Uterus (tissue), 4 donors: Measurements from ENCODE around the gene MT1A. TPM values are rescaled to one million over a fixed set of nuclear protein-coding genes. Genes with fewer than 3 reads are reported as not detected.
A peak's percentile ranks its signal among the peaks of the same experiment; 100 is the strongest.

ENCODE experiments used
- DNase-seq, 2 donors: peaks; one replicate each; pipeline ENCODE4 v3.0.0-alpha.2; 2019 to 2020
- H3K27ac ChIP-seq, 2 donors: fragments of 200-600 bp; sonication (generic); 1 replicate in 1 of 2; 2 replicates in 1 of 2; pipeline ENCODE4 v1.5.1; 2016 to 2018
- H3K27me3 ChIP-seq, 2 donors: fragments of 200-600 bp; sonication (generic); one replicate each; pipeline ENCODE4 v1.5.1; 2018 to 2019; ENCODE audit warnings: control low read depth in 1 of 2
- H3K36me3 ChIP-seq, 2 donors: fragments of 200-600 bp; sonication (generic); one replicate each; pipeline ENCODE4 v1.5.1; 2019; ENCODE audit warnings: control low read depth in 1 of 2
- H3K4me1 ChIP-seq, 2 donors: fragments of 200-600 bp; sonication (generic); one replicate each; pipeline ENCODE4 v1.5.1; 2018 to 2019; ENCODE audit warnings: control low read depth in 1 of 2
- H3K4me3 ChIP-seq, 2 donors: fragments of 200-600 bp; sonication (generic); 1 replicate in 1 of 2; 2 replicates in 1 of 2; pipeline ENCODE4 v1.5.1; 2018 to 2019; ENCODE audit warnings: mild to moderate bottlenecking in 1 of 2
- H3K9me3 ChIP-seq, 2 donors: fragments of 200-600 bp; sonication (generic); one replicate each; pipeline ENCODE4 v1.5.1; 2019; ENCODE audit warnings: control low read depth in 1 of 2
- CTCF ChIP-seq, 4 experiments: fragments of 200-600 bp in 2 of 4; fragments of 450-650 bp in 2 of 4; sonication (generic) in 2 of 4; IDR thresholded peaks; one replicate each; pipeline ENCODE4 v1.5.1; 2016 to 2019; ENCODE audit warnings: antibody characterized with exemption in 4 of 4, mild to moderate bottlenecking in 2 of 4, moderate library complexity in 1 of 4
- POLR2A ChIP-seq, 2 donors: fragments of 450-650 bp; IDR thresholded peaks; one replicate each; pipeline ENCODE4 v1.6.1; 2016; ENCODE audit warnings: antibody characterized with exemption in 2 of 2, mild to moderate bottlenecking in 1 of 2, moderate library complexity in 1 of 2
- intact Hi-C: fragments of 100-400 bp; cut with DNase I; formaldehyde crosslinking; loops from one replicate; pipeline ENCODE4 v1.15.1; 2023; ENCODE audit warnings: low total_unique reads
- total RNA-seq, 4 donors: library from RNA; depleted of rRNA in 3 of 4; stranded (reverse); fragments of >200 nt in 3 of 4; gene quantifications; one replicate each; pipeline versions ENCODE4 v1.1.0 to v1.2.4, GENCODE V29; 2014 to 2023
- donor health status: DM: yes; HTN: yes; CAD: no.

MT1A gene
- total RNA-seq, 4 donors from 2014 or later = 13.8 TPM; not detected in 3

- Histone ChIP-seq H3K4me3 (no peak overlapping the region), H3K27ac (no peak overlapping the region), H3K36me3 (no peaks in the 10 kb centered on the region), H3K4me1 (no peaks in the 10 kb centered on the region), H3K27me3 (peaks cover 0 to 6% of the 10 kb centered on the region in 2 donors), H3K9me3 (no peaks in the 10 kb centered on the region)
- no peak for TF ChIP-seq POLR2A (IDR thresholded peaks at IDR 0.05)
- TF ChIP-seq CTCF (IDR thresholded peaks at IDR 0.05) = no peak
- intact Hi-C loops = no loop called here
- DNase-seq = no peak
These were observed 2.7 kb downstream of the MT1A start for GRCh38 chr16:56641166-56641565.

GRCh38 chr16:56643080-56643778 is 4.8 kb downstream of the MT1A start:
- intact Hi-C loops = no loop called here
- no peaks in the 10 kb centered on the region for H3K36me3 ChIP-seq
- TF ChIP-seq POLR2A (IDR thresholded peaks at IDR 0.05) (no peak), CTCF (IDR thresholded peaks at IDR 0.05) (peak; percentile 23 to 40 (median 33))
- peak; percentile 36 to 58 for DNase-seq
- peak overlapping the region; percentile 22 to 26 for H3K4me3 ChIP-seq
- no peaks in the 10 kb centered on the region for H3K9me3 ChIP-seq
- peaks cover 3% of the 10 kb centered on the region in 2 donors for H3K27me3 ChIP-seq
- no peak overlapping the region for H3K27ac ChIP-seq
- no peaks in the 10 kb centered on the region for H3K4me1 ChIP-seq

- H3K27ac ChIP-seq = no peak overlapping the region
- DNase-seq = no peak
- H3K4me1 ChIP-seq = no peaks in the 10 kb centered on the region
- TF ChIP-seq CTCF (IDR thresholded peaks at IDR 0.05) (no peak), POLR2A (IDR thresholded peaks at IDR 0.05) (no peak)
- peak overlapping the region in 1 of 2 donors; percentile 26 for H3K4me3 ChIP-seq
- no peaks in the 10 kb centered on the region for H3K9me3 ChIP-seq
- no peaks in the 10 kb centered on the region for H3K36me3 ChIP-seq
- intact Hi-C loops = no loop called here
- H3K27me3 ChIP-seq = peaks cover 1 to 3% of the 10 kb centered on the region in 2 donors
These were observed 5.4 kb downstream of the MT1A start for GRCh38 chr16:56643833-56644232.

GRCh38 chr16:56645311-56645710 is 6.8 kb downstream of the MT1A start:
- no peak for TF ChIP-seq POLR2A (IDR thresholded peaks at IDR 0.05)
- TF ChIP-seq CTCF (IDR thresholded peaks at IDR 0.05) = no peak
- Histone ChIP-seq H3K36me3 (no peaks in the 10 kb centered on the region), H3K27ac (no peak overlapping the region), H3K27me3 (peaks cover 0 to 3% of the 10 kb centered on the region in 2 donors), H3K4me3 (no peak overlapping the region), H3K9me3 (no peaks in the 10 kb centered on the region), H3K4me1 (no peaks in the 10 kb centered on the region)
- DNase-seq = no peak
- intact Hi-C loops = no loop called here

- Histone ChIP-seq H3K36me3 (no peaks in the 10 kb centered on the region), H3K27me3 (peaks cover 0 to 3% of the 10 kb centered on the region in 2 donors), H3K4me1 (no peaks in the 10 kb centered on the region), H3K9me3 (no peaks in the 10 kb centered on the region), H3K27ac (no peak overlapping the region), H3K4me3 (no peak overlapping the region)
- no peak for DNase-seq
- TF ChIP-seq POLR2A (IDR thresholded peaks at IDR 0.05) (no peak), CTCF (IDR thresholded peaks at IDR 0.05) (no peak)
- intact Hi-C loops = no loop called here
These were observed 7.4 kb downstream of the MT1A start for GRCh38 chr16:56645838-56646237.
